Mesenchymal stem cell (in vitro differentiated cells and primary cell): Measurements from ENCODE around the gene PSME4.
"Not testable (repeated sequence)": the region's sequence is repeated elsewhere in the genome, so short reads cannot be mapped to it uniquely, and the experiment has no call there.

Experiments
- DNase-seq: peaks from one replicate; pipeline ENCODE4 v3.0.0-alpha.2; 2013
- H2AFZ ChIP-seq: one replicate; pipeline ENCODE4 v1.6.1; 2013; ENCODE audit warnings: low read depth, mild to moderate bottlenecking, control low read depth, inconsistent platforms, low read length, moderate library complexity
- H2AK5ac ChIP-seq: 2 replicates; pipeline ENCODE4 v1.6.1; 2013; ENCODE audit warnings: low read length, moderate library complexity, mild to moderate bottlenecking, inconsistent platforms; ENCODE audit not compliant: severe bottlenecking
- H2BK120ac ChIP-seq: one replicate; pipeline ENCODE4 v1.6.1; 2013; ENCODE audit warnings: low read depth, mild to moderate bottlenecking, inconsistent platforms, low read length, moderate library complexity
- H2BK12ac ChIP-seq, 2 experiments: one replicate each; pipeline ENCODE4 v1.6.1; 2013; ENCODE audit warnings: inconsistent platforms in 2 of 2, low read length in 2 of 2, mild to moderate bottlenecking in 2 of 2, moderate library complexity in 2 of 2, control low read depth in 1 of 2
- H2BK15ac ChIP-seq: one replicate; pipeline ENCODE4 v1.6.1; 2013; ENCODE audit warnings: mild to moderate bottlenecking, low read depth, inconsistent platforms; ENCODE audit not compliant: poor library complexity, severe bottlenecking
- H2BK5ac ChIP-seq: 2 replicates; pipeline ENCODE4 v1.6.1; 2013; ENCODE audit warnings: low read depth, mild to moderate bottlenecking, low read length, control low read depth, inconsistent platforms; ENCODE audit not compliant: poor library complexity, severe bottlenecking
- H3K14ac ChIP-seq, 2 experiments: one replicate each; pipeline ENCODE4 v1.6.1; 2013; ENCODE audit warnings: inconsistent platforms in 2 of 2, low read length in 2 of 2, control low read depth in 1 of 2, mild to moderate bottlenecking in 1 of 2, moderate library complexity in 1 of 2
- H3K18ac ChIP-seq, 2 experiments: one replicate each; pipeline ENCODE4 v1.6.1; 2013; ENCODE audit warnings: inconsistent platforms in 2 of 2, low read length in 2 of 2, control low read depth in 1 of 2, low read depth in 1 of 2, mild to moderate bottlenecking in 1 of 2
- H3K23ac ChIP-seq, 2 experiments: one replicate each; pipeline ENCODE4 v1.6.1; 2013; ENCODE audit warnings: inconsistent platforms in 2 of 2, low read length in 2 of 2, mild to moderate bottlenecking in 2 of 2, moderate library complexity in 2 of 2, control low read depth in 1 of 2
- H3K27ac ChIP-seq: 2 replicates; pipeline ENCODE4 v1.5.1; 2013; ENCODE audit warnings: mild to moderate bottlenecking, moderate library complexity, low read length, control low read depth, inconsistent platforms; ENCODE audit not compliant: poor library complexity, severe bottlenecking
- H3K27me3 ChIP-seq, 2 experiments: 2 replicates each; pipeline versions ENCODE4 v1.6.1 to v1.7.0; 2013; ENCODE audit warnings: low read length in 2 of 2, mild to moderate bottlenecking in 2 of 2, moderate library complexity in 2 of 2, control low read depth in 1 of 2, inconsistent platforms in 1 of 2; ENCODE audit not compliant: control insufficient read depth in 1 of 2, insufficient read depth in 1 of 2
- H3K36me3 ChIP-seq, 2 experiments: 2 replicates each; pipeline versions ENCODE4 v1.6.1 to v1.7.0; 2013; ENCODE audit warnings: low read length in 2 of 2, control low read depth in 1 of 2, inconsistent platforms in 1 of 2, low read depth in 1 of 2, mild to moderate bottlenecking in 1 of 2; ENCODE audit not compliant: insufficient read depth in 2 of 2, control insufficient read depth in 1 of 2
- H3K4ac ChIP-seq, 2 experiments: one replicate each; pipeline ENCODE4 v1.6.1; 2013; ENCODE audit warnings: inconsistent platforms in 2 of 2, low read length in 2 of 2, mild to moderate bottlenecking in 2 of 2, moderate library complexity in 2 of 2, control low read depth in 1 of 2, low read depth in 1 of 2
- H3K4me1 ChIP-seq: 2 replicates; pipeline ENCODE4 v1.6.1; 2013; ENCODE audit warnings: low read depth, low read length, control low read depth; ENCODE audit not compliant: control insufficient read depth, insufficient read depth
- H3K4me2 ChIP-seq: 2 replicates; pipeline ENCODE4 v1.6.1; 2013; ENCODE audit warnings: low read length, mild to moderate bottlenecking, inconsistent platforms; ENCODE audit not compliant: poor library complexity, severe bottlenecking
- H3K4me3 ChIP-seq, 2 experiments: 2 replicates each; pipeline versions ENCODE4 v1.5.1 to v1.7.0; 2013; ENCODE audit warnings: low read length in 2 of 2, mild to moderate bottlenecking in 2 of 2, control low read depth in 1 of 2, low read depth in 1 of 2; ENCODE audit not compliant: insufficient read depth in 1 of 2
- H3K79me1 ChIP-seq: replicated peaks from 2 replicates; pipeline ENCODE4 v1.6.1; 2013; ENCODE audit warnings: mild to moderate bottlenecking, control low read depth, low read length, inconsistent platforms; ENCODE audit not compliant: poor library complexity, severe bottlenecking
- H3K9ac ChIP-seq: 2 replicates; pipeline ENCODE4 v1.7.0; 2013; ENCODE audit warnings: mild to moderate bottlenecking, low read length, moderate library complexity
- H3K9me3 ChIP-seq: 2 replicates; pipeline ENCODE4 v1.7.0; 2013; ENCODE audit warnings: mild to moderate bottlenecking, low read length; ENCODE audit not compliant: control insufficient read depth
- H4K8ac ChIP-seq: one replicate; pipeline ENCODE4 v1.6.1; 2013; ENCODE audit warnings: inconsistent platforms, mild to moderate bottlenecking, low read length, moderate library complexity
- H4K91ac ChIP-seq: one replicate; pipeline ENCODE4 v1.6.1; 2013; ENCODE audit warnings: mild to moderate bottlenecking, low read length, inconsistent platforms
- WGBS: methylation state at CpG from one replicate; pipeline ENCODE4 v1.1.7; 2013; ENCODE audit warnings: mixed read lengths; 5-methylcytosine and 5-hydroxymethylcytosine counted together

PSME4 gene

DNA sequence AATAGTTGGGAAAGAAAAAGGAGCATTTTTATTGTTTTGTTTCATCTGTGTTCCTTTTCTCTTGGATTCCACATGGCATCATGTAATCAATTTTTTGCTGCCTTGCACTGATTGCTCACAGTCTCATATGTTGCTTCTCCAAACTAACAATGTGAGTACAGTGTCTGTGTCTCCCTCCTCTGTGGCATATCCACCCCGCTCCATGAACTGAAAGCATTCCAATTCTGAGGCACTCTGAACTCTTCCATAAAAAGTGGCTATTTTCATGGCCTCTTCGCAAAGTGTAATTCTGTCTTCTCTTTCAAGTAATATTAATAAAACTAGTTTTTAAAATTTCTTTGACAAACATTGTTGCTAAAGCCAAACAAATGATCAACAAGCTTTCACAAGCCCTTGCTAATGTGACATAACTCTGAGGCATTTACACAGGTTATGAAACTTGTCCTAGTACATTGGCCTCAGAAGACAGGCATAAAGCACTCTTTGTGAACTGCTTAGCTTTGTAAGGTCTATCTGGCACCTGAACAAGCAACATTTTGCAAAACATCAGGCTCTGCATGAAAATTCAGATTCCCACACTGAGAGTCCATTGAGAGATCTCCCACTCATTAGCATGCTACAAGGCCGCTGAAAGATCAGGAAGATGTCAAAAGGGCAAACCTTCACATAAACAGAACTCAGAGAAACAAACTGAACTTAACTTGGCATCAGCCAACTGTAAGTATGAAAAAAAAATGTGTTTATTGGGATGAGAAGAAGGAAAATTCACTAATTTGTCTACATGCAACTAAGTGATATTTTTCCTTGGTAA lies 144.0 kb downstream of the PSME4 start:
- no peak overlapping the region for H3K4ac ChIP-seq
- H2BK120ac ChIP-seq, result no peak overlapping the region
- no peaks in the 10 kb centered on the region for H3K79me1 ChIP-seq
- H3K9me3 ChIP-seq, result peaks cover 3% of the 10 kb centered on the region
- no peak overlapping the region for H2BK12ac ChIP-seq
- no peak overlapping the region for H3K9ac ChIP-seq
- H4K91ac ChIP-seq, result no peak overlapping the region
- H2BK15ac ChIP-seq, result no peak overlapping the region
- DNase-seq, result peak; percentile 63
- no peak overlapping the region for H3K27ac ChIP-seq
- peaks cover 1 to 12% of the 10 kb centered on the region in 2 experiments for H3K36me3 ChIP-seq
- H2BK5ac ChIP-seq, result no peak overlapping the region
- WGBS, result no CpG with 5 or more reads among the region's 3 CpGs
- no peak overlapping the region for H3K23ac ChIP-seq
- H3K4me3 ChIP-seq, result no peak overlapping the region
- no peaks in the 10 kb centered on the region for H3K27me3 ChIP-seq
- H3K4me1 ChIP-seq, result no peaks in the 10 kb centered on the region
- no peak overlapping the region for H3K4me2 ChIP-seq
- no peak overlapping the region for H3K14ac ChIP-seq
- H3K18ac ChIP-seq, result peak overlapping the region in 1 of 2 experiments; percentile 58
- H4K8ac ChIP-seq, result no peak overlapping the region
- H2AFZ ChIP-seq, result no peak overlapping the region
- no peak overlapping the region for H2AK5ac ChIP-seq

DNA sequence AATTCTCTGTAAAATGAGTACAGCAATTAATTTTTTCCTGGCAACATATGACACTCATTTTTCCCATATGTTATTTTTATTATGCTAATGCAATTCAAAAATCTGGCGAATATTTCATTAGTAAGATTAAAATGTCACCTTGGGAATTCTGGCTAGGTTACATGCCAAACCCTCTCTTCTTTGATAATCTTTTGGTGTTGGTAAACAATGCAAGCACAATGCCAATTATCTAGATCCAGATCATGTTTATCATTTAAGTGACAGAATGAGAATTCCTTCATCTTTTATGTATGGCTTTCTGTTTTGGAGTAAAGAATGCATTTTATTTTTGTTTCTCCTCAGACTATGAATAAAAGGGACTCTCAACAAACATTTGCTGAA lies 144.8 kb downstream of the PSME4 start:
- Histone ChIP-seq H3K27me3 (no peaks in the 10 kb centered on the region), H3K14ac (no peak overlapping the region), H3K9ac (no peak overlapping the region), H2BK12ac (no peak overlapping the region), H2AK5ac (no peak overlapping the region), H2BK5ac (no peak overlapping the region), H3K18ac (no peak overlapping the region), H3K27ac (no peak overlapping the region), H4K91ac (no peak overlapping the region), H3K4ac (no peak overlapping the region), H3K4me3 (no peak overlapping the region), H2BK120ac (no peak overlapping the region), H3K9me3 (peaks cover 3% of the 10 kb centered on the region), H3K79me1 (no peaks in the 10 kb centered on the region), H2AFZ (no peak overlapping the region), H2BK15ac (no peak overlapping the region), H3K4me1 (no peaks in the 10 kb centered on the region), H3K23ac (no peak overlapping the region), H3K4me2 (no peak overlapping the region), H3K36me3 (peaks cover 3 to 12% of the 10 kb centered on the region in 2 experiments), H4K8ac (no peak overlapping the region)
- 100% methylated on average over 1 of the region's 1 CpG for WGBS
- DNase-seq, result no peak

- H2BK5ac ChIP-seq, H2BK120ac ChIP-seq, H3K4me3 ChIP-seq, H4K91ac ChIP-seq, H2AK5ac ChIP-seq, H3K4me1 ChIP-seq, DNase-seq, H3K23ac ChIP-seq, H3K18ac ChIP-seq, H2BK15ac ChIP-seq, H3K9me3 ChIP-seq, H3K27ac ChIP-seq, H3K4ac ChIP-seq, H3K27me3 ChIP-seq, H3K9ac ChIP-seq, H3K4me2 ChIP-seq, H3K14ac ChIP-seq, H2BK12ac ChIP-seq, H3K79me1 ChIP-seq, H4K8ac ChIP-seq, H2AFZ ChIP-seq: not testable (repeated sequence)
- WGBS, result 94% methylated on average over 7 of the region's 9 CpGs
- peaks cover 12 to 31% of the 10 kb centered on the region in 2 experiments for H3K36me3 ChIP-seq
Measured at GRCh38 chr2:53823639-53824038, 147.2 kb downstream of the PSME4 start.

GRCh38 chr2:53821810-53822209 lies 149.0 kb downstream of the PSME4 start:
- Histone ChIP-seq H2AK5ac (no peak overlapping the region), H2BK12ac (no peak overlapping the region), H3K9me3 (no peaks in the 10 kb centered on the region), H2BK15ac (no peak overlapping the region), H3K23ac (no peak overlapping the region), H3K4me3 (no peak overlapping the region), H2BK5ac (no peak overlapping the region), H3K9ac (no peak overlapping the region), H3K36me3 (peaks cover 12 to 42% of the 10 kb centered on the region in 2 experiments), H3K27ac (no peak overlapping the region), H4K8ac (no peak overlapping the region), H3K27me3 (no peaks in the 10 kb centered on the region), H2AFZ (no peak overlapping the region), H3K4me1 (no peaks in the 10 kb centered on the region), H3K4me2 (no peak overlapping the region), H3K4ac (no peak overlapping the region), H3K79me1 (no peaks in the 10 kb centered on the region), H3K18ac (no peak overlapping the region), H2BK120ac (no peak overlapping the region), H4K91ac (no peak overlapping the region), H3K14ac (no peak overlapping the region)
- DNase-seq, result no peak
- WGBS, result 89% methylated on average over 6 of the region's 6 CpGs
